GM23338 (cell line): Measurements from ENCODE around the gene RAB3A. TPM values are rescaled to one million over a fixed set of nuclear protein-coding genes. Genes with fewer than 3 reads are reported as not detected.

ENCODE experiments used
- ATAC-seq: fragments of 200-7000 bp; cut with Tn5 transposase; 3 replicates; pipeline ENCODE4 v1.9.1; 2020
- DNase-seq: peaks from one replicate; pipeline ENCODE4 v3.0.0-alpha.2; 2015; ENCODE audit warnings: low spot score
- H2AFZ ChIP-seq: fragments of 200-600 bp; sonication (generic); 2 replicates; pipeline ENCODE4 v1.8.0; 2016; ENCODE audit warnings: antibody characterized with exemption, mild to moderate bottlenecking, moderate library complexity
- H3F3A ChIP-seq: fragments of 200-600 bp; sonication (generic); replicated peaks from 2 replicates; pipeline ENCODE4 v1.8.0; 2017; ENCODE audit warnings: antibody characterized with exemption, mixed run types, low read depth
- H3K27ac ChIP-seq: fragments of 200-600 bp; sonication (generic); 2 replicates; pipeline ENCODE4 v1.6.1; 2016; ENCODE audit warnings: low read depth
- H3K27me3 ChIP-seq: fragments of 200-600 bp; sonication (generic); 2 replicates; pipeline ENCODE4 v1.8.0; 2016; ENCODE audit warnings: mild to moderate bottlenecking, mixed run types, moderate library complexity; ENCODE audit not compliant: insufficient read depth
- H3K36me3 ChIP-seq: fragments of 200-600 bp; sonication (generic); 2 replicates; pipeline ENCODE4 v1.8.0; 2016; ENCODE audit warnings: mild to moderate bottlenecking; ENCODE audit not compliant: insufficient read depth
- H3K4me1 ChIP-seq: fragments of 200-600 bp; sonication (generic); 2 replicates; pipeline ENCODE4 v1.8.0; 2016; ENCODE audit warnings: mild to moderate bottlenecking, moderate library complexity; ENCODE audit not compliant: insufficient read depth
- H3K4me2 ChIP-seq: fragments of 200-600 bp; sonication (generic); 2 replicates; pipeline ENCODE4 v1.7.1; 2017; ENCODE audit warnings: mixed run types
- H3K4me3 ChIP-seq: fragments of 200-600 bp; sonication (generic); 2 replicates; pipeline ENCODE4 v1.6.1; 2016; ENCODE audit warnings: mixed run types
- H3K79me2 ChIP-seq: fragments of 200-600 bp; sonication (generic); replicated peaks from 2 replicates; pipeline ENCODE4 v1.8.0; 2017; ENCODE audit warnings: mild to moderate bottlenecking; ENCODE audit not compliant: insufficient read depth
- H3K9me2 ChIP-seq: fragments of 200-600 bp; sonication (generic); 2 replicates; pipeline ENCODE4 v1.8.0; 2017; ENCODE audit not compliant: insufficient read depth
- H4K20me1 ChIP-seq: fragments of 200-600 bp; sonication (generic); replicated peaks from 2 replicates; pipeline ENCODE4 v1.8.0; 2017; ENCODE audit warnings: mild to moderate bottlenecking; ENCODE audit not compliant: insufficient read depth
- H3K27ac Mint-ChIP-seq: 2 replicates; pipeline ENCODE4 v1.8.0; 2020; ENCODE audit warnings: inconsistent platforms, mild to moderate bottlenecking, moderate library complexity, mixed read lengths
- H3K27me3 Mint-ChIP-seq: 3 replicates; pipeline ENCODE4 v1.8.0; 2022; ENCODE audit warnings: low read depth, mild to moderate bottlenecking, moderate library complexity, mixed read lengths, inconsistent platforms; ENCODE audit not compliant: insufficient read depth, poor library complexity
- H3K36me3 Mint-ChIP-seq: 3 replicates; pipeline ENCODE4 v1.8.0; 2021; ENCODE audit warnings: low read depth, mild to moderate bottlenecking, inconsistent platforms, moderate library complexity, mixed read lengths
- H3K4me1 Mint-ChIP-seq: 3 replicates; pipeline ENCODE4 v1.8.0; 2020; ENCODE audit warnings: mild to moderate bottlenecking, inconsistent platforms, mixed read lengths
- H3K4me3 Mint-ChIP-seq: 3 replicates; pipeline ENCODE4 v1.8.0; 2021; ENCODE audit warnings: moderate library complexity, mild to moderate bottlenecking, inconsistent platforms, mixed read lengths
- H3K9me3 Mint-ChIP-seq: 3 replicates; pipeline ENCODE4 v1.8.0; 2020; ENCODE audit warnings: moderate library complexity, mild to moderate bottlenecking, inconsistent platforms, mixed read lengths
- CREB1 ChIP-seq: fragments of 250-450 bp; sonication (Bioruptor Pico); IDR thresholded peaks from 2 replicates; pipeline ENCODE4 v1.5.0; 2020; ENCODE audit warnings: low read depth, mild to moderate bottlenecking, moderate library complexity
- EZH2 ChIP-seq: fragments of 200-600 bp; sonication (generic); IDR thresholded peaks from one replicate; pipeline ENCODE4 v1.8.0; 2017; ENCODE audit warnings: antibody characterized with exemption, mild to moderate bottlenecking, low read depth; ENCODE audit not compliant: unreplicated experiment
- JUNB ChIP-seq: IDR thresholded peaks from one replicate; pipeline ENCODE4 v1.6.1; 2016; ENCODE audit warnings: antibody characterized with exemption; ENCODE audit not compliant: unreplicated experiment
- POLR2AphosphoS5 ChIP-seq: IDR thresholded peaks from 2 replicates; pipeline ENCODE4 v1.6.1; 2016; ENCODE audit warnings: antibody characterized with exemption, low read depth
- ZNF331 ChIP-seq: fragments of 250-450 bp; sonication (Bioruptor Pico); IDR thresholded peaks from 2 replicates; pipeline ENCODE4 v1.5.0; 2020; ENCODE audit warnings: low read depth, mild to moderate bottlenecking, moderate library complexity
- polyA plus RNA-seq: library from polyadenylated mRNA; unstranded; fragments of >200 nt; fragmentation: Nextera tagmentation; extraction: Ambion mirVana; gene quantifications from 2 replicates; pipeline ENCODE4 v1.2.1, GENCODE V29; 2016
- total RNA-seq: library from RNA; depleted of rRNA; stranded (reverse); fragments of >200 nt; shearing (Covaris generic); gene quantifications from 2 replicates; pipeline ENCODE4 v1.2.3, GENCODE V29; 2014
- TF ChIP-seq, protein P1 (sequence below), 2 experiments: fragments of 200-600 bp in 1 of 2; sonication (generic) in 1 of 2; conservative IDR thresholded peaks; 2 replicates each; pipeline versions ENCODE4 v1.5.1 to v1.6.1; 2016 to 2017; ENCODE audit warnings: antibody characterized with exemption in 2 of 2, low read depth in 2 of 2, mild to moderate bottlenecking in 2 of 2, moderate library complexity in 1 of 2
- TF ChIP-seq, protein P2 (sequence below): fragments of 250-450 bp; sonication (Bioruptor Pico); IDR thresholded peaks from 2 replicates; pipeline ENCODE4 v1.5.0; 2020; ENCODE audit warnings: mild to moderate bottlenecking, moderate library complexity
- TF ChIP-seq, protein P3 (sequence below): IDR thresholded peaks from 2 replicates; pipeline ENCODE4 v1.6.1; 2016; ENCODE audit warnings: antibody characterized with exemption

RAB3A gene
- total and polyA plus RNA-seq, 2 experiments from 2014 or later: 9.7 to 20.3 TPM

DNA sequence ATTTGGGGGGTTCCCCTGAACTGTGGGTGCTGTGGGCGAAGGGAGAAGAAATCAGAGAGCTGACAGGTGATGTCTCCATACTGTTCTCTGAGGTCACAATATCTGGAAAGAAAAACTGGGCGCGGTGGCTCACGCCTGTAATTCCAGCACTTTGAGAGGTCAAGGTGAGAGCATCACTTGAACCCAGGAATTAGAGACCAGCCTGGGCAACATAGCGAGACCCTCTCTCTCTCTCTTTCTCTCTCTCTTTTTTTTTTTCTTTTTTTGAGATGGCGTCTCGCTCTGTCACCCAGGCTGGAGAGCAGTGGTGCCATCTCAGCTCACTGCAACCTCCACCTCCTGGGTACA, 48.5 kb upstream of the RAB3A start:
- DNase-seq: no peak
- no peaks in the 10 kb centered on the region for H3K27me3 ChIP-seq
- no peaks in the 10 kb centered on the region for H3K36me3 ChIP-seq
- no peaks in the 10 kb centered on the region for H3K79me2 ChIP-seq
- H3K36me3 Mint-ChIP-seq: no peaks in the 10 kb centered on the region
- peaks cover 12% of the 10 kb centered on the region; the same call in 1 of the 2 replicates for H3K4me1 ChIP-seq
- H3K27ac ChIP-seq: no peak overlapping the region
- H3K9me2 ChIP-seq: no peaks in the 10 kb centered on the region
- H3K27ac Mint-ChIP-seq: no peak overlapping the region
- TF ChIP-seq EZH2 (no peak), POLR2AphosphoS5 (no peak), CREB1 (CRISPR knock-in tag) (no peak)
- TF ChIP-seq, protein P1, sequence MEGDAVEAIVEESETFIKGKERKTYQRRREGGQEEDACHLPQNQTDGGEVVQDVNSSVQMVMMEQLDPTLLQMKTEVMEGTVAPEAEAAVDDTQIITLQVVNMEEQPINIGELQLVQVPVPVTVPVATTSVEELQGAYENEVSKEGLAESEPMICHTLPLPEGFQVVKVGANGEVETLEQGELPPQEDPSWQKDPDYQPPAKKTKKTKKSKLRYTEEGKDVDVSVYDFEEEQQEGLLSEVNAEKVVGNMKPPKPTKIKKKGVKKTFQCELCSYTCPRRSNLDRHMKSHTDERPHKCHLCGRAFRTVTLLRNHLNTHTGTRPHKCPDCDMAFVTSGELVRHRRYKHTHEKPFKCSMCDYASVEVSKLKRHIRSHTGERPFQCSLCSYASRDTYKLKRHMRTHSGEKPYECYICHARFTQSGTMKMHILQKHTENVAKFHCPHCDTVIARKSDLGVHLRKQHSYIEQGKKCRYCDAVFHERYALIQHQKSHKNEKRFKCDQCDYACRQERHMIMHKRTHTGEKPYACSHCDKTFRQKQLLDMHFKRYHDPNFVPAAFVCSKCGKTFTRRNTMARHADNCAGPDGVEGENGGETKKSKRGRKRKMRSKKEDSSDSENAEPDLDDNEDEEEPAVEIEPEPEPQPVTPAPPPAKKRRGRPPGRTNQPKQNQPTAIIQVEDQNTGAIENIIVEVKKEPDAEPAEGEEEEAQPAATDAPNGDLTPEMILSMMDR (conservative IDR thresholded peaks at IDR 0.05; ENCODE audit: low read depth in 2 of 2): no peak
- no peaks in the 10 kb centered on the region; the same call in 2 of the 3 replicates for H3K9me3 Mint-ChIP-seq
- no peaks in the 10 kb centered on the region for H4K20me1 ChIP-seq
- H2AFZ ChIP-seq: peak overlapping the region; percentile 80; the same call in 1 of the 2 replicates
- H3K4me3 ChIP-seq: no peak overlapping the region
- no peak overlapping the region for H3K4me2 ChIP-seq
- peaks cover 11% of the 10 kb centered on the region for H3K27me3 Mint-ChIP-seq
- H3K4me1 Mint-ChIP-seq: peaks cover 10% of the 10 kb centered on the region
- no peak overlapping the region; the same call in 2 of the 3 replicates for H3K4me3 Mint-ChIP-seq
- ATAC-seq: no peak
- peaks cover 7% of the 10 kb centered on the region for H3F3A ChIP-seq

DNA sequence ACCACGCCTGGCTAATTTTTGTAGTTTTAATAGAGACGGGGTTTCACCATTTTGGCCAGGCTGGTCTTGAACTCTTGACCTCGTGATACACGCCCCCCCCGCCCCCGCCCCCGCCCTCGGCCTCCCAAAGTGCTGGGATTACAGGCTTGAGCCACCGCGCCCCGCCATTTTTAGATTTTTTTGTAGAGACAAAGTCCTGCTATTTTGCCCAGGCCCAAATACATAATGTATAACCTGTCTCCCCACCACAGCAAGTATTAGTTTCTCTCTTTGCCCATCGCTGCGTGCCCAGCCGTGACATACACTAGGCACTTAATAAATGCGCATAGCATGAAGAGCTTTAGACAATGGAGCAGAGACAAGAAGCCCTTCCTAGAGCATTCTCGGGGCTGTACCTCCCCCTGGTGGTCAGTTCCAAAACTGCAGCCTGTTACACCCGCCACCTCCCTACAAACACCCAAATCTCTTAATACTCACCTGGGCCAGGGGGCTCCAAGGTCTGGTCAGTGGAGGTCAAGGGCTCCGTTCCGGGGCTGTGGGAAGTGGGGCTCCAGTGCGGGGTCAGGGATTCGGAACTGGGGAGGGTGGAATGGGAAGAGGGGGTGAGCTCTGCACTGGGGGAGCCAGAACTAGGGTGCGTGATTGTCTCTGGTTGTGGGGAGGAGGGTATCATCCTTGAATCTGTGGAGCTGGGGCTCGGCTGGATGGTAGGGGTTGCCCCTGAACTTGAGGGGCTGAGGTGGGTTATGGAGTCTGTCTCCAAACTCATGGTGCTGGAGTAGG, 47.9 kb upstream of the RAB3A start:
- peak; percentile 73 for ATAC-seq
- H3K27ac ChIP-seq: no peak overlapping the region
- peak overlapping the region; percentile 80; the same call in 1 of the 2 replicates for H2AFZ ChIP-seq
- H3K27me3 Mint-ChIP-seq: peaks cover 13% of the 10 kb centered on the region
- DNase-seq: peak; percentile 90
- peak overlapping the region; percentile 33; the same call in 2 of the 3 replicates for H3K4me3 Mint-ChIP-seq
- no peaks in the 10 kb centered on the region for H3K9me2 ChIP-seq
- no peak overlapping the region for H3K27ac Mint-ChIP-seq
- H3K27me3 ChIP-seq: no peaks in the 10 kb centered on the region
- no peaks in the 10 kb centered on the region for H3K79me2 ChIP-seq
- peaks cover 12% of the 10 kb centered on the region; the same call in 1 of the 2 replicates for H3K4me1 ChIP-seq
- no peak overlapping the region for H3K4me2 ChIP-seq
- H3F3A ChIP-seq: peaks cover 7% of the 10 kb centered on the region
- no peaks in the 10 kb centered on the region for H3K36me3 ChIP-seq
- H3K4me3 ChIP-seq: no peak overlapping the region
- no peaks in the 10 kb centered on the region for H4K20me1 ChIP-seq
- no peaks in the 10 kb centered on the region for H3K36me3 Mint-ChIP-seq
- H3K9me3 Mint-ChIP-seq: no peaks in the 10 kb centered on the region; the same call in 2 of the 3 replicates
- H3K4me1 Mint-ChIP-seq: peaks cover 10% of the 10 kb centered on the region
- no peak for TF ChIP-seq JUNB
- TF ChIP-seq, protein P2, sequence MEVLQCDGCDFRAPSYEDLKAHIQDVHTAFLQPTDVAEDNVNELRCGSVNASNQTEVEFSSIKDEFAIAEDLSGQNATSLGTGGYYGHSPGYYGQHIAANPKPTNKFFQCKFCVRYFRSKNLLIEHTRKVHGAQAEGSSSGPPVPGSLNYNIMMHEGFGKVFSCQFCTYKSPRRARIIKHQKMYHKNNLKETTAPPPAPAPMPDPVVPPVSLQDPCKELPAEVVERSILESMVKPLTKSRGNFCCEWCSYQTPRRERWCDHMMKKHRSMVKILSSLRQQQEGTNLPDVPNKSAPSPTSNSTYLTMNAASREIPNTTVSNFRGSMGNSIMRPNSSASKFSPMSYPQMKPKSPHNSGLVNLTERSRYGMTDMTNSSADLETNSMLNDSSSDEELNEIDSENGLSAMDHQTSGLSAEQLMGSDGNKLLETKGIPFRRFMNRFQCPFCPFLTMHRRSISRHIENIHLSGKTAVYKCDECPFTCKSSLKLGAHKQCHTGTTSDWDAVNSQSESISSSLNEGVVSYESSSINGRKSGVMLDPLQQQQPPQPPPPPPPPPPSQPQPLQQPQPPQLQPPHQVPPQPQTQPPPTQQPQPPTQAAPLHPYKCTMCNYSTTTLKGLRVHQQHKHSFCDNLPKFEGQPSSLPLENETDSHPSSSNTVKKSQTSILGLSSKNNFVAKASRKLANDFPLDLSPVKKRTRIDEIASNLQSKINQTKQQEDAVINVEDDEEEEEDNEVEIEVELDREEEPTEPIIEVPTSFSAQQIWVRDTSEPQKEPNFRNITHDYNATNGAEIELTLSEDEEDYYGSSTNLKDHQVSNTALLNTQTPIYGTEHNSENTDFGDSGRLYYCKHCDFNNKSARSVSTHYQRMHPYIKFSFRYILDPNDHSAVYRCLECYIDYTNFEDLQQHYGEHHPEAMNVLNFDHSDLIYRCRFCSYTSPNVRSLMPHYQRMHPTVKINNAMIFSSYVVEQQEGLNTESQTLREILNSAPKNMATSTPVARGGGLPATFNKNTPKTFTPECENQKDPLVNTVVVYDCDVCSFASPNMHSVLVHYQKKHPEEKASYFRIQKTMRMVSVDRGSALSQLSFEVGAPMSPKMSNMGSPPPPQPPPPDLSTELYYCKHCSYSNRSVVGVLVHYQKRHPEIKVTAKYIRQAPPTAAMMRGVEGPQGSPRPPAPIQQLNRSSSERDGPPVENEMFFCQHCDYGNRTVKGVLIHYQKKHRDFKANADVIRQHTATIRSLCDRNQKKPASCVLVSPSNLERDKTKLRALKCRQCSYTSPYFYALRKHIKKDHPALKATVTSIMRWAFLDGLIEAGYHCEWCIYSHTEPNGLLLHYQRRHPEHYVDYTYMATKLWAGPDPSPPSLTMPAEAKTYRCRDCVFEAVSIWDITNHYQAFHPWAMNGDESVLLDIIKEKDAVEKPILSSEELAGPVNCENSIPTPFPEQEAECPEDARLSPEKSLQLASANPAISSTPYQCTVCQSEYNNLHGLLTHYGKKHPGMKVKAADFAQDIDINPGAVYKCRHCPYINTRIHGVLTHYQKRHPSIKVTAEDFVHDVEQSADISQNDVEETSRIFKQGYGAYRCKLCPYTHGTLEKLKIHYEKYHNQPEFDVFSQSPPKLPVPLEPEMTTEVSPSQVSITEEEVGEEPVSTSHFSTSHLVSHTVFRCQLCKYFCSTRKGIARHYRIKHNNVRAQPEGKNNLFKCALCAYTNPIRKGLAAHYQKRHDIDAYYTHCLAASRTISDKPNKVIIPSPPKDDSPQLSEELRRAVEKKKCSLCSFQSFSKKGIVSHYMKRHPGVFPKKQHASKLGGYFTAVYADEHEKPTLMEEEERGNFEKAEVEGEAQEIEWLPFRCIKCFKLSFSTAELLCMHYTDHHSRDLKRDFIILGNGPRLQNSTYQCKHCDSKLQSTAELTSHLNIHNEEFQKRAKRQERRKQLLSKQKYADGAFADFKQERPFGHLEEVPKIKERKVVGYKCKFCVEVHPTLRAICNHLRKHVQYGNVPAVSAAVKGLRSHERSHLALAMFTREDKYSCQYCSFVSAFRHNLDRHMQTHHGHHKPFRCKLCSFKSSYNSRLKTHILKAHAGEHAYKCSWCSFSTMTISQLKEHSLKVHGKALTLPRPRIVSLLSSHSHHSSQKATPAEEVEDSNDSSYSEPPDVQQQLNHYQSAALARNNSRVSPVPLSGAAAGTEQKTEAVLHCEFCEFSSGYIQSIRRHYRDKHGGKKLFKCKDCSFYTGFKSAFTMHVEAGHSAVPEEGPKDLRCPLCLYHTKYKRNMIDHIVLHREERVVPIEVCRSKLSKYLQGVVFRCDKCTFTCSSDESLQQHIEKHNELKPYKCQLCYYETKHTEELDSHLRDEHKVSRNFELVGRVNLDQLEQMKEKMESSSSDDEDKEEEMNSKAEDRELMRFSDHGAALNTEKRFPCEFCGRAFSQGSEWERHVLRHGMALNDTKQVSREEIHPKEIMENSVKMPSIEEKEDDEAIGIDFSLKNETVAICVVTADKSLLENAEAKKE: no peak
- no peak for TF ChIP-seq CREB1 (CRISPR knock-in tag)
- TF ChIP-seq, protein P3, sequence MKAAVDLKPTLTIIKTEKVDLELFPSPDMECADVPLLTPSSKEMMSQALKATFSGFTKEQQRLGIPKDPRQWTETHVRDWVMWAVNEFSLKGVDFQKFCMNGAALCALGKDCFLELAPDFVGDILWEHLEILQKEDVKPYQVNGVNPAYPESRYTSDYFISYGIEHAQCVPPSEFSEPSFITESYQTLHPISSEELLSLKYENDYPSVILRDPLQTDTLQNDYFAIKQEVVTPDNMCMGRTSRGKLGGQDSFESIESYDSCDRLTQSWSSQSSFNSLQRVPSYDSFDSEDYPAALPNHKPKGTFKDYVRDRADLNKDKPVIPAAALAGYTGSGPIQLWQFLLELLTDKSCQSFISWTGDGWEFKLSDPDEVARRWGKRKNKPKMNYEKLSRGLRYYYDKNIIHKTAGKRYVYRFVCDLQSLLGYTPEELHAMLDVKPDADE: no peak
- no peak for TF ChIP-seq ZNF331 (CRISPR knock-in tag)
- TF ChIP-seq, protein P1 (conservative IDR thresholded peaks at IDR 0.05; ENCODE audit: low read depth in 2 of 2): peak; percentile 97 to 99
